Measurements from ENCODE around the gene RUFY2.
"Not testable (repeated sequence)": the region's sequence is repeated elsewhere in the genome, so short reads cannot be mapped to it uniquely, and the experiment has no call there.

RUFY2 gene

GRCh38 chr10:68406815-68407548 lies at the start of gene RUFY2:
Gene RUFY2 (minus strand): TSS chr10:68407277. CDS start chr10:68407189, 88 bp downstream.
- H3K27me3 ChIP-seq (ENCODE audit: control insufficient read depth, insufficient read depth, low read length): no peaks in the 10 kb centered on the region
- H3K4me1 ChIP-seq (ENCODE audit: control insufficient read depth, insufficient read depth, low read length): no peaks in the 10 kb centered on the region
- H3K27ac ChIP-seq (ENCODE audit: low read depth, low read length): peak within 1 kb of the TSS; percentile 94
- no peaks in the 10 kb centered on the region; the same call in 1 of the 2 replicates for H3K36me3 ChIP-seq (ENCODE audit: control insufficient read depth, insufficient read depth, low read length)
- H3K9ac ChIP-seq (ENCODE audit: low read length): peak within 1 kb of the TSS; percentile 91
- H3K4me3 ChIP-seq (ENCODE audit: low read depth, low read length): peak within 1 kb of the TSS; percentile 100
- no peaks in the 10 kb centered on the region for H3K9me3 ChIP-seq (ENCODE audit: control insufficient read depth, insufficient read depth, low read depth, low read length)

- H3K9ac ChIP-seq (ENCODE audit: low read length); H3K9me3 ChIP-seq (ENCODE audit: control insufficient read depth, insufficient read depth, low read depth, low read length); H3K4me1 ChIP-seq (ENCODE audit: control insufficient read depth, insufficient read depth, low read length); H3K4me3 ChIP-seq (ENCODE audit: low read depth, low read length); H3K27ac ChIP-seq (ENCODE audit: low read depth, low read length); H3K27me3 ChIP-seq (ENCODE audit: control insufficient read depth, insufficient read depth, low read length): not testable (repeated sequence)
- H3K36me3 ChIP-seq (ENCODE audit: control insufficient read depth, insufficient read depth, low read length): peaks cover 84% of the 10 kb centered on the region
These were observed 42.6 kb upstream of the RUFY2 start for GRCh38 chr10:68449698-68450097.

GRCh38 chr10:68446179-68446578 lies 39.1 kb upstream of the RUFY2 start:
- Histone ChIP-seq H3K4me3 (ENCODE audit: low read depth, low read length) (no peak overlapping the region), H3K9me3 (ENCODE audit: control insufficient read depth, insufficient read depth, low read depth, low read length) (no peaks in the 10 kb centered on the region), H3K36me3 (ENCODE audit: control insufficient read depth, insufficient read depth, low read length) (peaks cover 81% of the 10 kb centered on the region), H3K27ac (ENCODE audit: low read depth, low read length) (no peak overlapping the region), H3K4me1 (ENCODE audit: control insufficient read depth, insufficient read depth, low read length) (no peaks in the 10 kb centered on the region), H3K9ac (ENCODE audit: low read length) (no peak overlapping the region), H3K27me3 (ENCODE audit: control insufficient read depth, insufficient read depth, low read length) (no peaks in the 10 kb centered on the region)

- Histone ChIP-seq H3K4me1 (ENCODE audit: control insufficient read depth, insufficient read depth, low read length) (no peaks in the 10 kb centered on the region), H3K27ac (ENCODE audit: low read depth, low read length) (no peak overlapping the region)
These were observed 35.9 kb upstream of the RUFY2 start for GRCh38 chr10:68442971-68443370.

GRCh38 chr10:68440898-68441297 lies 33.8 kb upstream of the RUFY2 start:
- H3K9me3 ChIP-seq (ENCODE audit: control insufficient read depth, insufficient read depth, low read depth, low read length): no peaks in the 10 kb centered on the region
- no peak overlapping the region for H3K9ac ChIP-seq (ENCODE audit: low read length)
- H3K4me3 ChIP-seq (ENCODE audit: low read depth, low read length): no peak overlapping the region
- no peaks in the 10 kb centered on the region for H3K4me1 ChIP-seq (ENCODE audit: control insufficient read depth, insufficient read depth, low read length)
- no peak overlapping the region for H3K27ac ChIP-seq (ENCODE audit: low read depth, low read length)
- H3K27me3 ChIP-seq (ENCODE audit: control insufficient read depth, insufficient read depth, low read length): no peaks in the 10 kb centered on the region
- H3K36me3 ChIP-seq (ENCODE audit: control insufficient read depth, insufficient read depth, low read length): peaks cover 69% of the 10 kb centered on the region

More at GRCh38 chr10:68442971-68443370, 35.9 kb upstream of the RUFY2 start:
- Histone ChIP-seq H3K9ac (ENCODE audit: low read length) (no peak overlapping the region), H3K9me3 (ENCODE audit: control insufficient read depth, insufficient read depth, low read depth, low read length) (no peaks in the 10 kb centered on the region), H3K36me3 (ENCODE audit: control insufficient read depth, insufficient read depth, low read length) (peaks cover 67% of the 10 kb centered on the region), H3K4me3 (ENCODE audit: low read depth, low read length) (no peak overlapping the region), H3K27me3 (ENCODE audit: control insufficient read depth, insufficient read depth, low read length) (no peaks in the 10 kb centered on the region)

GRCh38 chr10:68435803-68436202 lies 28.7 kb upstream of the RUFY2 start:
- no peak overlapping the region for H3K27ac ChIP-seq (ENCODE audit: low read depth, low read length)

GRCh38 chr10:68434657-68435056 lies 27.6 kb upstream of the RUFY2 start:
- H3K9ac ChIP-seq (ENCODE audit: low read length): no peak overlapping the region
- no peaks in the 10 kb centered on the region for H3K4me1 ChIP-seq (ENCODE audit: control insufficient read depth, insufficient read depth, low read length)
- H3K27me3 ChIP-seq (ENCODE audit: control insufficient read depth, insufficient read depth, low read length): no peaks in the 10 kb centered on the region
- H3K4me3 ChIP-seq (ENCODE audit: low read depth, low read length): no peak overlapping the region
- no peaks in the 10 kb centered on the region for H3K9me3 ChIP-seq (ENCODE audit: control insufficient read depth, insufficient read depth, low read depth, low read length)
- H3K36me3 ChIP-seq (ENCODE audit: control insufficient read depth, insufficient read depth, low read length): peaks cover 76% of the 10 kb centered on the region
- H3K27ac ChIP-seq (ENCODE audit: low read depth, low read length): no peak overlapping the region; the same call in 1 of the 2 replicates

More at GRCh38 chr10:68435803-68436202, 28.7 kb upstream of the RUFY2 start:
- no peaks in the 10 kb centered on the region for H3K27me3 ChIP-seq (ENCODE audit: control insufficient read depth, insufficient read depth, low read length)
- H3K4me1 ChIP-seq (ENCODE audit: control insufficient read depth, insufficient read depth, low read length): no peaks in the 10 kb centered on the region
- no peaks in the 10 kb centered on the region for H3K9me3 ChIP-seq (ENCODE audit: control insufficient read depth, insufficient read depth, low read depth, low read length)
- peaks cover 73% of the 10 kb centered on the region for H3K36me3 ChIP-seq (ENCODE audit: control insufficient read depth, insufficient read depth, low read length)
- H3K4me3 ChIP-seq (ENCODE audit: low read depth, low read length): no peak overlapping the region
- no peak overlapping the region for H3K9ac ChIP-seq (ENCODE audit: low read length)

GRCh38 chr10:68428396-68429104 lies 21.5 kb upstream of the RUFY2 start:
- H3K4me1 ChIP-seq (ENCODE audit: control insufficient read depth, insufficient read depth, low read length): no peaks in the 10 kb centered on the region
- no peaks in the 10 kb centered on the region for H3K9me3 ChIP-seq (ENCODE audit: control insufficient read depth, insufficient read depth, low read depth, low read length)
- H3K27me3 ChIP-seq (ENCODE audit: control insufficient read depth, insufficient read depth, low read length): no peaks in the 10 kb centered on the region
- peaks cover 68% of the 10 kb centered on the region for H3K36me3 ChIP-seq (ENCODE audit: control insufficient read depth, insufficient read depth, low read length)
- H3K9ac ChIP-seq (ENCODE audit: low read length): no peak overlapping the region
- no peak overlapping the region for H3K27ac ChIP-seq (ENCODE audit: low read depth, low read length)
- H3K4me3 ChIP-seq (ENCODE audit: low read depth, low read length): no peak overlapping the region

GRCh38 chr10:68424454-68425014 lies 17.5 kb upstream of the RUFY2 start:
- Histone ChIP-seq H3K27me3 (ENCODE audit: control insufficient read depth, insufficient read depth, low read length) (no peaks in the 10 kb centered on the region), H3K9ac (ENCODE audit: low read length) (no peak overlapping the region), H3K9me3 (ENCODE audit: control insufficient read depth, insufficient read depth, low read depth, low read length) (no peaks in the 10 kb centered on the region), H3K36me3 (ENCODE audit: control insufficient read depth, insufficient read depth, low read length) (peaks cover 74% of the 10 kb centered on the region), H3K27ac (ENCODE audit: low read depth, low read length) (no peak overlapping the region), H3K4me3 (ENCODE audit: low read depth, low read length) (no peak overlapping the region), H3K4me1 (ENCODE audit: control insufficient read depth, insufficient read depth, low read length) (no peaks in the 10 kb centered on the region)

- Histone ChIP-seq H3K27me3 (ENCODE audit: control insufficient read depth, insufficient read depth, low read length) (no peaks in the 10 kb centered on the region), H3K9ac (ENCODE audit: low read length) (no peak overlapping the region), H3K9me3 (ENCODE audit: control insufficient read depth, insufficient read depth, low read depth, low read length) (no peaks in the 10 kb centered on the region), H3K4me1 (ENCODE audit: control insufficient read depth, insufficient read depth, low read length) (no peaks in the 10 kb centered on the region), H3K4me3 (ENCODE audit: low read depth, low read length) (no peak overlapping the region), H3K27ac (ENCODE audit: low read depth, low read length) (no peak overlapping the region), H3K36me3 (ENCODE audit: control insufficient read depth, insufficient read depth, low read length) (peaks cover 76% of the 10 kb centered on the region)
These were observed 16.4 kb upstream of the RUFY2 start for GRCh38 chr10:68423522-68423921.

GRCh38 chr10:68419376-68419775 lies 12.3 kb upstream of the RUFY2 start:
- Histone ChIP-seq H3K36me3 (ENCODE audit: control insufficient read depth, insufficient read depth, low read length) (peaks cover 96% of the 10 kb centered on the region), H3K27ac (ENCODE audit: low read depth, low read length) (no peak overlapping the region), H3K4me1 (ENCODE audit: control insufficient read depth, insufficient read depth, low read length) (no peaks in the 10 kb centered on the region), H3K9ac (ENCODE audit: low read length) (no peak overlapping the region), H3K27me3 (ENCODE audit: control insufficient read depth, insufficient read depth, low read length) (no peaks in the 10 kb centered on the region), H3K9me3 (ENCODE audit: control insufficient read depth, insufficient read depth, low read depth, low read length) (no peaks in the 10 kb centered on the region), H3K4me3 (ENCODE audit: low read depth, low read length) (no peak overlapping the region)

Data from HUES6 (cell line).